Kidney epithelial cell (primary cell): Measurements from ENCODE around the gene ADGRL1. TPM values are rescaled to one million over a fixed set of nuclear protein-coding genes. Genes with fewer than 3 reads are reported as not detected.
"Not testable (repeated sequence)": the region's sequence is repeated elsewhere in the genome, so short reads cannot be mapped to it uniquely, and the experiment has no call there.

Experiments used
- DNase-seq: peaks from one replicate; pipeline ENCODE4 v3.0.0-alpha.2; 2010; ENCODE audit warnings: low read depth
- H3K27me3 ChIP-seq: 2 replicates; pipeline ENCODE4 v1.6.0; 2011; ENCODE audit warnings: low read length; ENCODE audit not compliant: control insufficient read depth, insufficient read depth
- H3K36me3 ChIP-seq: 2 replicates; pipeline ENCODE4 v1.5.1; 2011; ENCODE audit warnings: low read length; ENCODE audit not compliant: control insufficient read depth, insufficient read depth
- H3K4me3 ChIP-seq: 2 replicates; pipeline ENCODE4 v1.5.1; 2011; ENCODE audit warnings: low read depth, mild to moderate bottlenecking, control low read depth, low read length
- CTCF ChIP-seq: IDR thresholded peaks from 2 replicates; pipeline ENCODE4 v1.5.1; 2011; ENCODE audit warnings: mild to moderate bottlenecking, moderate library complexity, low read length, control low read depth, inconsistent platforms; ENCODE audit not compliant: insufficient read depth, poor library complexity, severe bottlenecking
- total RNA-seq: library from RNA; depleted of rRNA; stranded (reverse); fragments of >200 nt; gene quantifications from 2 replicates; pipeline ENCODE4 v1.2.3, GENCODE V29; 2015

Gene ADGRL1
- total RNA-seq, 1 donor from 2014 or later = 15.0 TPM

- H3K27me3 ChIP-seq = no peaks in the 10 kb centered on the region
- no peak overlapping the region for H3K4me3 ChIP-seq
- no peaks in the 10 kb centered on the region for H3K36me3 ChIP-seq
- DNase-seq = peak; percentile 7
- TF ChIP-seq CTCF = peak; percentile 95
Measured at GRCh38 chr19:14147797-14148605, 58.0 kb downstream of the ADGRL1 start.

GRCh38 chr19:14146789-14147216 lies 59.2 kb downstream of the ADGRL1 start:
- DNase-seq = peak; percentile 53

GRCh38 chr19:14146169-14146568 lies 59.8 kb downstream of the ADGRL1 start:
- not testable (repeated sequence) for DNase-seq, H3K27me3 ChIP-seq, H3K36me3 ChIP-seq, H3K4me3 ChIP-seq

More at GRCh38 chr19:14146789-14147216, 59.2 kb downstream of the ADGRL1 start:
- H3K4me3 ChIP-seq = no peak overlapping the region
- no peaks in the 10 kb centered on the region for H3K27me3 ChIP-seq
- no peak for TF ChIP-seq CTCF
- no peaks in the 10 kb centered on the region for H3K36me3 ChIP-seq

- H3K4me3 ChIP-seq = no peak overlapping the region
- H3K27me3 ChIP-seq = no peaks in the 10 kb centered on the region
- no peaks in the 10 kb centered on the region for H3K36me3 ChIP-seq
- no peak for DNase-seq
- no peak for TF ChIP-seq CTCF
Measured at GRCh38 chr19:14145381-14145780, 60.6 kb downstream of the ADGRL1 start.

GRCh38 chr19:14142262-14143190 lies 63.4 kb downstream of the ADGRL1 start:
- Histone ChIP-seq H3K36me3 (no peaks in the 10 kb centered on the region), H3K4me3 (no peak overlapping the region), H3K27me3 (no peaks in the 10 kb centered on the region)
- TF ChIP-seq CTCF = no peak
- no peak for DNase-seq

- no peaks in the 10 kb centered on the region for H3K36me3 ChIP-seq
- no peak overlapping the region for H3K4me3 ChIP-seq
- no peaks in the 10 kb centered on the region for H3K27me3 ChIP-seq
- no peak for DNase-seq
- TF ChIP-seq CTCF = no peak
Measured at GRCh38 chr19:14141041-14141440, 64.9 kb downstream of the ADGRL1 start.
